GM21381 (cell line): ENCODE results near the gene PTPRD.
A peak's percentile ranks its signal among the peaks of the same experiment; 100 is the strongest.

Experiments
- ATAC-seq: cut with Tn5 transposase; IDR thresholded peaks from one replicate; pipeline ENCODE4 v1.9.1; 2021; ENCODE audit warnings: mild to moderate bottlenecking, moderate library complexity; ENCODE audit not compliant: unreplicated experiment

The PTPRD gene

GRCh38 chr9:10272830-10273229 lies 340.0 kb downstream of the PTPRD start:
- no peak for ATAC-seq

- no peak for ATAC-seq
Measured at GRCh38 chr9:10268531-10269485, 344.0 kb downstream of the PTPRD start.

- no peak for ATAC-seq
Measured at GRCh38 chr9:10265153-10265631, 347.6 kb downstream of the PTPRD start.

- ATAC-seq = no peak
Measured at GRCh38 chr9:10260501-10260900, 352.3 kb downstream of the PTPRD start.

- ATAC-seq = no peak
Measured at GRCh38 chr9:10259668-10260067, 353.1 kb downstream of the PTPRD start.

- ATAC-seq = no peak
Measured at GRCh38 chr9:10255758-10256157, 357.0 kb downstream of the PTPRD start.

- no peak for ATAC-seq
Measured at GRCh38 chr9:10254338-10254737, 358.5 kb downstream of the PTPRD start.

GRCh38 chr9:10253341-10253740 lies 359.5 kb downstream of the PTPRD start:
- ATAC-seq = no peak

GRCh38 chr9:10252174-10252573 lies 360.6 kb downstream of the PTPRD start:
- ATAC-seq = no peak

- no peak for ATAC-seq
Measured at GRCh38 chr9:10251490-10251889, 361.3 kb downstream of the PTPRD start.

- no peak for ATAC-seq
Measured at GRCh38 chr9:10250219-10250618, 362.6 kb downstream of the PTPRD start.

- ATAC-seq = no peak
Measured at GRCh38 chr9:10248890-10249289, 363.9 kb downstream of the PTPRD start.

- ATAC-seq = no peak
Measured at GRCh38 chr9:10242255-10242654, 370.5 kb downstream of the PTPRD start.

GRCh38 chr9:10238087-10238486 lies 374.7 kb downstream of the PTPRD start:
- no peak for ATAC-seq

GRCh38 chr9:10237584-10237983 lies 375.2 kb downstream of the PTPRD start:
- no peak for ATAC-seq

GRCh38 chr9:10236161-10236560 lies 376.6 kb downstream of the PTPRD start:
- no peak for ATAC-seq

- ATAC-seq = no peak
Measured at GRCh38 chr9:10235376-10235775, 377.4 kb downstream of the PTPRD start.

GRCh38 chr9:10232352-10232930 lies 380.4 kb downstream of the PTPRD start:
- no peak for ATAC-seq

GRCh38 chr9:10230512-10230911 lies 382.3 kb downstream of the PTPRD start:
- peak; percentile 80 for ATAC-seq

- no peak for ATAC-seq
Measured at GRCh38 chr9:10228082-10228481, 384.7 kb downstream of the PTPRD start.

GRCh38 chr9:10226996-10227395 lies 385.8 kb downstream of the PTPRD start:
- no peak for ATAC-seq

GRCh38 chr9:10212702-10213101 lies 400.1 kb downstream of the PTPRD start:
- ATAC-seq = no peak
